Mesangial cell (primary cell): ENCODE data around the gene BUB1B. TPM values are rescaled to one million over a fixed set of nuclear protein-coding genes. Genes with fewer than 3 reads are reported as not detected.

Experiments used
- total RNA-seq: library from RNA; depleted of rRNA; stranded (reverse); fragments of >200 nt; gene quantifications from 2 replicates; pipeline ENCODE4 v1.2.3, GENCODE V29; 2015

BUB1B gene
- total RNA-seq: 3.9 and 73.0 TPM in 2 replicates

GRCh38 chr15:40160689-40161688 is at the start of gene BUB1B:
BUB1B (plus strand) TSS chr15:40161069; CDS start chr15:40161221, 152 bp downstream.

DNA sequence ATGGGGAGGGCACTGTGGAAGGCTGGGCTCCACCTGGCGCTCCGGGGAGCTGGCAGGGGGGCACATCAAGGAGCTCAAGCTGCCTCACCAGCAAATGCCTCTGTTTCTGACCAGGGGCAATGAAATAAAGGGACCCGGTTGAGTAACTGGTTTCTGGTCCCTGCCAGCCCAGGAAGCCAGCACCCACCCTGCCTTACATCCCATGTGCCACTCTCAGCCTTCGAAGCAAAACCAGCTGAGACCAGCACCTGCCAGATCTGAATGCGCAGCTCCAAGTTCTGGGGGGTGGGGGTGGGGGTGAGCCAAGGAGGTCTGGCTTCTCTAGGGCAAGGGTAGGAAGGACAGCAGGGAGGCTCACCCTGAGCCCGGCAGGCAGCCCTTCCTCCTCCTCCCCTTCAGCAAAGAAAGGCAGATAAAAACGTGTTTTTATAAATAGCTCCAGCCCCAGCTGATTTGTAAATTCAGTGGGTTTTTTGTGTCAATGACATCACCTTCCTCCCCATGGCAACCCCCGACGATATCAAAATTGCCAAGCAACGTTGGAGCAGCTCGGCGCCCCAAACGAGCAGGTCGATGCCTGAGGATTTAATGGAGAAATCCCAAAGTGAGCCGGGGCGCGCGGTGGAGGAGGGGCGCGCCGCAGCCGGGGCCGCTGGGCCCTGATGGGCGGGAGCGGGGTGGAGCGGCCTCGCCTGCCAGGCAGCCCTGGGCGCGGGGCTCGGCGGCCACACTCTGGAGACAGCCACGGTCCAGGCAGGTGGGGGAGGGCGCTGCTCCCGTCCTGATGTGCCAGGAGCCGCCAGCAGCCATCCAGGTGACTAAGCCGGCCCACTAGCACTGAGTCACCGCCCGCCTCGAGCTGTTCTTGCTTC is 77.9 kb downstream of the BUB1B start, which contains the start of gene PAK6:
PAK6 (plus strand) TSS at position 532 of the 872 bp plus-strand sequence. CDS start 25,723 bp downstream, outside the sequence.

Other genes with a start within 250 kb of the BUB1B start
- 54.9 and 61.6 TPM in 2 replicates for gene GPR176, start 240.8 kb upstream of the BUB1B start, total RNA-seq
- 45.3 and 62.1 TPM in 2 replicates for gene EIF2AK4, start 227.0 kb upstream of the BUB1B start, total RNA-seq
- gene SRP14, start 121.9 kb upstream of the BUB1B start, total RNA-seq: 161 and 179 TPM in 2 replicates
- gene BMF, start 52.2 kb upstream of the BUB1B start, total RNA-seq: 4.1 and 51.8 TPM in 2 replicates
- 1.1 and 9.0 TPM in 2 replicates for gene PAK6, start 78.0 kb downstream of the BUB1B start, total RNA-seq
- gene ANKRD63, start 122.0 kb downstream of the BUB1B start, total RNA-seq: not detected in 2 replicates
- 0.81 and 2.2 TPM in 2 replicates for gene PLCB2, start 146.9 kb downstream of the BUB1B start, total RNA-seq
- gene INAFM2, start 162.6 kb downstream of the BUB1B start, total RNA-seq: 5.5 and 13.1 TPM in 2 replicates
- gene CCDC9B, start 179.9 kb downstream of the BUB1B start, total RNA-seq: 7.0 and 13.4 TPM in 2 replicates
- gene PHGR1, start 190.0 kb downstream of the BUB1B start, total RNA-seq: not detected in 2 replicates
- gene DISP2, start 197.2 kb downstream of the BUB1B start, total RNA-seq: 0.33 and 0.38 TPM in 2 replicates
- gene KNSTRN, start 221.7 kb downstream of the BUB1B start, total RNA-seq: 10.0 and 94.8 TPM in 2 replicates
- gene IVD, start 244.7 kb downstream of the BUB1B start, total RNA-seq: 35.0 and 44.6 TPM in 2 replicates